Measurements from ENCODE around the gene C15orf39. TPM values are rescaled to one million over a fixed set of nuclear protein-coding genes. Genes with fewer than 3 reads are reported as not detected.
"Not testable (repeated sequence)": the region's sequence is repeated elsewhere in the genome, so short reads cannot be mapped to it uniquely, and the experiment has no call there.

Gene C15orf39
- total and polyA plus RNA-seq, 2 experiments from 2014 or later = 13.4 to 54.1 TPM

DNA sequence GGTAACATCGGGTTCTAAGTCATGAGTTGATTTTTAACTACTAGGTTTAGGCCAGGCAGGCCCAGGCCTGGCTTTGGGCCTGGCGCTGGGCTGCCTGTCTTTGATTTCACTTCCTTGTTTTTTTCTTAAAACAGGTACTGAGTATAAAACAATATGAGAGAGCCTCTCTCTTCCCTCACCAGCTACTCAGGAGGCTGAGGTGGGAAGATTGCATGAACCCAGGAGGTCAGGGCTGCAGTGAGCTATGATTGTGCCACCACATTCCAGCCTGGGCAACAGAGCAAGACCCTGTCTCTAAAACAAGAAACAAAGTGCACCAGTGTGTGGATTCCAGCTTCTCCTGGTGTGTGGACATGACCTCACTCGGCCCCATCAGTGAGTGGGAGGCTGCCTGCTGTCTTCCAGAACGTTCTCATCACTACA, 17.8 kb downstream of the C15orf39 start:
- not testable (repeated sequence) for H3K9me2 ChIP-seq (ENCODE audit: insufficient read depth); H3K4me2 ChIP-seq; H3K4me3 Mint-ChIP-seq; ATAC-seq; H4K20me1 ChIP-seq (replicated peaks; ENCODE audit: insufficient read depth); H3K27ac Mint-ChIP-seq; DNase-seq (ENCODE audit: low spot score); H3K79me2 ChIP-seq (replicated peaks; ENCODE audit: insufficient read depth); H2AFZ ChIP-seq; H3K9me3 Mint-ChIP-seq; H3K4me3 ChIP-seq; H3K27ac ChIP-seq (ENCODE audit: low read depth); H3K36me3 Mint-ChIP-seq (ENCODE audit: low read depth); H3K27me3 ChIP-seq (ENCODE audit: insufficient read depth); H3K36me3 ChIP-seq (ENCODE audit: insufficient read depth); H3K4me1 ChIP-seq (ENCODE audit: insufficient read depth); H3F3A ChIP-seq (replicated peaks; ENCODE audit: low read depth)
- Mint-ChIP-seq H3K4me1 (peaks cover 18% of the 10 kb centered on the region), H3K27me3 (ENCODE audit: insufficient read depth, low read depth, poor library complexity) (peaks cover 13% of the 10 kb centered on the region)

- Histone ChIP-seq H4K20me1 (replicated peaks; ENCODE audit: insufficient read depth) (no peaks in the 10 kb centered on the region), H3K4me1 (ENCODE audit: insufficient read depth) (no peaks in the 10 kb centered on the region), H3K9me2 (ENCODE audit: insufficient read depth) (no peaks in the 10 kb centered on the region), H3K27me3 (ENCODE audit: insufficient read depth) (no peaks in the 10 kb centered on the region), H3K4me3 (no peak overlapping the region), H3K4me2 (no peak overlapping the region), H3F3A (replicated peaks; ENCODE audit: low read depth) (no peaks in the 10 kb centered on the region), H2AFZ (no peak overlapping the region), H3K27ac (ENCODE audit: low read depth) (no peak overlapping the region), H3K36me3 (ENCODE audit: insufficient read depth) (no peaks in the 10 kb centered on the region), H3K79me2 (replicated peaks; ENCODE audit: insufficient read depth) (no peaks in the 10 kb centered on the region)
- Mint-ChIP-seq H3K4me3 (no peak overlapping the region), H3K27ac (no peak overlapping the region), H3K4me1 (peaks cover 7% of the 10 kb centered on the region; the same call in 2 of the 3 replicates), H3K36me3 (ENCODE audit: low read depth) (no peaks in the 10 kb centered on the region), H3K9me3 (no peaks in the 10 kb centered on the region), H3K27me3 (ENCODE audit: insufficient read depth, low read depth, poor library complexity) (peaks cover 15% of the 10 kb centered on the region)
- ATAC-seq (no peak), DNase-seq (ENCODE audit: low spot score) (no peak)
- TF ChIP-seq NANOG (IDR thresholded peaks at IDR 0.05; ENCODE audit: borderline replicate concordance) (no peak), ZNF331 (CRISPR knock-in tag; IDR thresholded peaks at IDR 0.05; ENCODE audit: low read depth) (no peak), ETS1 (IDR thresholded peaks at IDR 0.05) (no peak), STAT1 (IDR thresholded peaks at IDR 0.05; ENCODE audit: unreplicated experiment) (no peak)
- TF ChIP-seq, protein P1, sequence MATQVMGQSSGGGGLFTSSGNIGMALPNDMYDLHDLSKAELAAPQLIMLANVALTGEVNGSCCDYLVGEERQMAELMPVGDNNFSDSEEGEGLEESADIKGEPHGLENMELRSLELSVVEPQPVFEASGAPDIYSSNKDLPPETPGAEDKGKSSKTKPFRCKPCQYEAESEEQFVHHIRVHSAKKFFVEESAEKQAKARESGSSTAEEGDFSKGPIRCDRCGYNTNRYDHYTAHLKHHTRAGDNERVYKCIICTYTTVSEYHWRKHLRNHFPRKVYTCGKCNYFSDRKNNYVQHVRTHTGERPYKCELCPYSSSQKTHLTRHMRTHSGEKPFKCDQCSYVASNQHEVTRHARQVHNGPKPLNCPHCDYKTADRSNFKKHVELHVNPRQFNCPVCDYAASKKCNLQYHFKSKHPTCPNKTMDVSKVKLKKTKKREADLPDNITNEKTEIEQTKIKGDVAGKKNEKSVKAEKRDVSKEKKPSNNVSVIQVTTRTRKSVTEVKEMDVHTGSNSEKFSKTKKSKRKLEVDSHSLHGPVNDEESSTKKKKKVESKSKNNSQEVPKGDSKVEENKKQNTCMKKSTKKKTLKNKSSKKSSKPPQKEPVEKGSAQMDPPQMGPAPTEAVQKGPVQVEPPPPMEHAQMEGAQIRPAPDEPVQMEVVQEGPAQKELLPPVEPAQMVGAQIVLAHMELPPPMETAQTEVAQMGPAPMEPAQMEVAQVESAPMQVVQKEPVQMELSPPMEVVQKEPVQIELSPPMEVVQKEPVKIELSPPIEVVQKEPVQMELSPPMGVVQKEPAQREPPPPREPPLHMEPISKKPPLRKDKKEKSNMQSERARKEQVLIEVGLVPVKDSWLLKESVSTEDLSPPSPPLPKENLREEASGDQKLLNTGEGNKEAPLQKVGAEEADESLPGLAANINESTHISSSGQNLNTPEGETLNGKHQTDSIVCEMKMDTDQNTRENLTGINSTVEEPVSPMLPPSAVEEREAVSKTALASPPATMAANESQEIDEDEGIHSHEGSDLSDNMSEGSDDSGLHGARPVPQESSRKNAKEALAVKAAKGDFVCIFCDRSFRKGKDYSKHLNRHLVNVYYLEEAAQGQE (IDR thresholded peaks at IDR 0.05; ENCODE audit: unreplicated experiment) = no peak
Measured at GRCh38 chr15:75223688-75224087, 22.0 kb downstream of the C15orf39 start.

- no peak for DNase-seq (ENCODE audit: low spot score)
- no peak for ATAC-seq
- H3K9me3 Mint-ChIP-seq = no peaks in the 10 kb centered on the region
- Histone ChIP-seq H3K4me3 (no peak overlapping the region), H4K20me1 (replicated peaks; ENCODE audit: insufficient read depth) (no peaks in the 10 kb centered on the region), H3K27ac (ENCODE audit: low read depth) (no peak overlapping the region), H3K4me2 (no peak overlapping the region), H3F3A (replicated peaks; ENCODE audit: low read depth) (no peaks in the 10 kb centered on the region), H3K36me3 (ENCODE audit: insufficient read depth) (no peaks in the 10 kb centered on the region), H3K4me1 (ENCODE audit: insufficient read depth) (no peaks in the 10 kb centered on the region), H3K79me2 (replicated peaks; ENCODE audit: insufficient read depth) (no peaks in the 10 kb centered on the region), H3K27me3 (ENCODE audit: insufficient read depth) (no peaks in the 10 kb centered on the region), H2AFZ (no peak overlapping the region), H3K9me2 (ENCODE audit: insufficient read depth) (no peaks in the 10 kb centered on the region)
- H3K36me3 Mint-ChIP-seq (ENCODE audit: low read depth) = no peaks in the 10 kb centered on the region
- peaks cover 5% of the 10 kb centered on the region; the same call in 1 of the 3 replicates for H3K4me1 Mint-ChIP-seq
- H3K27ac Mint-ChIP-seq = no peak overlapping the region
- peaks cover 12% of the 10 kb centered on the region for H3K27me3 Mint-ChIP-seq (ENCODE audit: insufficient read depth, low read depth, poor library complexity)
- no peak overlapping the region for H3K4me3 Mint-ChIP-seq
- TF ChIP-seq NANOG (IDR thresholded peaks at IDR 0.05; ENCODE audit: borderline replicate concordance) = no peak
- no peak for TF ChIP-seq EZH2 (IDR thresholded peaks at IDR 0.05; ENCODE audit: low read depth, unreplicated experiment)
- TF ChIP-seq EZH2phosphoT487 (IDR thresholded peaks at IDR 0.05; ENCODE audit: unreplicated experiment) = no peak
- TF ChIP-seq CTCF (conservative IDR thresholded peaks at IDR 0.05; ENCODE audit: low read depth in 2 of 2) = no peak
Measured at GRCh38 chr15:75224281-75224680, 22.6 kb downstream of the C15orf39 start.

Data from GM23338 (cell line).